Measurements from ENCODE around the gene TENM4. TPM values are rescaled to one million over a fixed set of nuclear protein-coding genes. Genes with fewer than 3 reads are reported as not detected.

The TENM4 gene
- polyA plus RNA-seq, 1 donor from 2014 or later, result 16.8 TPM

DNA sequence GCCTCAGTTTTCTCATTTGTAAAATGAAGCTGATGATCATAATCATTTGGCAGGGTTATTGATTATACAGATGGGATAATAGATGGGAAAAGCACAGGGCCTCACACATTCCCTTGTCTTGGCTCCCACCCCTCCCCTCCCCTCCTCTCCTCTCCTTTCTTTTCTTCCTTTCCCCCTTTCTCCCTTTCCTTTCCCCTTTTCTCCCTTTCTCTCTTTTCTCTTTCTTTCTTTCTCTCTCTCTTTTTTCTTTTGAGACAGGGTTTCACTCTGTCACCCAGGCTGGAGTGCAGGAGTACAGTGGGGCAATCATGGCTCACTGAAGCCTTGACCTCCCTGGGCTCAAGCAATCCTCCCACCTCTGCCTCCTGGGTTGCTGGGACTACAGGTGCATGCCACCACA lies 705.1 kb downstream of the TENM4 start:
- Histone ChIP-seq H3K4me3 (ENCODE audit: low read length) (no peak overlapping the region), H2AFZ (ENCODE audit: low read depth, low read length) (no peak overlapping the region), H3K79me2 (replicated peaks; ENCODE audit: insufficient read depth, low read length) (no peaks in the 10 kb centered on the region), H3K4me2 (ENCODE audit: low read length) (no peak overlapping the region), H3K27me3 (ENCODE audit: insufficient read depth, low read depth, low read length) (no peaks in the 10 kb centered on the region), H3K27ac (ENCODE audit: low read length) (no peak overlapping the region), H3K9ac (ENCODE audit: low read length) (no peak overlapping the region), H4K20me1 (ENCODE audit: insufficient read depth) (no peaks in the 10 kb centered on the region), H3K36me3 (ENCODE audit: insufficient read depth, low read length) (peaks cover 5% of the 10 kb centered on the region), H3K9me3 (ENCODE audit: low read length) (no peaks in the 10 kb centered on the region), H3F3A (ENCODE audit: insufficient read depth, low read length, poor library complexity, severe bottlenecking) (no peaks in the 10 kb centered on the region), H3K9me2 (ENCODE audit: insufficient read depth, low read length) (no peaks in the 10 kb centered on the region)
- TF ChIP-seq MXI1 (conservative IDR thresholded peaks at IDR 0.05; ENCODE audit: poor library complexity, severe bottlenecking) (no peak), SMC3 (conservative IDR thresholded peaks at IDR 0.05; ENCODE audit: poor library complexity) (no peak), EP300 (conservative IDR thresholded peaks at IDR 0.05; ENCODE audit: poor library complexity, severe bottlenecking) (no peak), RAD21 (conservative IDR thresholded peaks at IDR 0.05) (no peak), TAF1 (IDR thresholded peaks at IDR 0.05; ENCODE audit: low read depth) (no peak), EZH2 (IDR thresholded peaks at IDR 0.05; ENCODE audit: borderline replicate concordance, insufficient read depth, low read length, poor library complexity, severe bottlenecking) (no peak), POLR2AphosphoS5 (IDR thresholded peaks at IDR 0.05) (no peak)
- TF ChIP-seq, protein P1, sequence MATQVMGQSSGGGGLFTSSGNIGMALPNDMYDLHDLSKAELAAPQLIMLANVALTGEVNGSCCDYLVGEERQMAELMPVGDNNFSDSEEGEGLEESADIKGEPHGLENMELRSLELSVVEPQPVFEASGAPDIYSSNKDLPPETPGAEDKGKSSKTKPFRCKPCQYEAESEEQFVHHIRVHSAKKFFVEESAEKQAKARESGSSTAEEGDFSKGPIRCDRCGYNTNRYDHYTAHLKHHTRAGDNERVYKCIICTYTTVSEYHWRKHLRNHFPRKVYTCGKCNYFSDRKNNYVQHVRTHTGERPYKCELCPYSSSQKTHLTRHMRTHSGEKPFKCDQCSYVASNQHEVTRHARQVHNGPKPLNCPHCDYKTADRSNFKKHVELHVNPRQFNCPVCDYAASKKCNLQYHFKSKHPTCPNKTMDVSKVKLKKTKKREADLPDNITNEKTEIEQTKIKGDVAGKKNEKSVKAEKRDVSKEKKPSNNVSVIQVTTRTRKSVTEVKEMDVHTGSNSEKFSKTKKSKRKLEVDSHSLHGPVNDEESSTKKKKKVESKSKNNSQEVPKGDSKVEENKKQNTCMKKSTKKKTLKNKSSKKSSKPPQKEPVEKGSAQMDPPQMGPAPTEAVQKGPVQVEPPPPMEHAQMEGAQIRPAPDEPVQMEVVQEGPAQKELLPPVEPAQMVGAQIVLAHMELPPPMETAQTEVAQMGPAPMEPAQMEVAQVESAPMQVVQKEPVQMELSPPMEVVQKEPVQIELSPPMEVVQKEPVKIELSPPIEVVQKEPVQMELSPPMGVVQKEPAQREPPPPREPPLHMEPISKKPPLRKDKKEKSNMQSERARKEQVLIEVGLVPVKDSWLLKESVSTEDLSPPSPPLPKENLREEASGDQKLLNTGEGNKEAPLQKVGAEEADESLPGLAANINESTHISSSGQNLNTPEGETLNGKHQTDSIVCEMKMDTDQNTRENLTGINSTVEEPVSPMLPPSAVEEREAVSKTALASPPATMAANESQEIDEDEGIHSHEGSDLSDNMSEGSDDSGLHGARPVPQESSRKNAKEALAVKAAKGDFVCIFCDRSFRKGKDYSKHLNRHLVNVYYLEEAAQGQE (IDR thresholded peaks at IDR 0.05; ENCODE audit: borderline replicate concordance), result no peak
- TF ChIP-seq, protein P2, sequence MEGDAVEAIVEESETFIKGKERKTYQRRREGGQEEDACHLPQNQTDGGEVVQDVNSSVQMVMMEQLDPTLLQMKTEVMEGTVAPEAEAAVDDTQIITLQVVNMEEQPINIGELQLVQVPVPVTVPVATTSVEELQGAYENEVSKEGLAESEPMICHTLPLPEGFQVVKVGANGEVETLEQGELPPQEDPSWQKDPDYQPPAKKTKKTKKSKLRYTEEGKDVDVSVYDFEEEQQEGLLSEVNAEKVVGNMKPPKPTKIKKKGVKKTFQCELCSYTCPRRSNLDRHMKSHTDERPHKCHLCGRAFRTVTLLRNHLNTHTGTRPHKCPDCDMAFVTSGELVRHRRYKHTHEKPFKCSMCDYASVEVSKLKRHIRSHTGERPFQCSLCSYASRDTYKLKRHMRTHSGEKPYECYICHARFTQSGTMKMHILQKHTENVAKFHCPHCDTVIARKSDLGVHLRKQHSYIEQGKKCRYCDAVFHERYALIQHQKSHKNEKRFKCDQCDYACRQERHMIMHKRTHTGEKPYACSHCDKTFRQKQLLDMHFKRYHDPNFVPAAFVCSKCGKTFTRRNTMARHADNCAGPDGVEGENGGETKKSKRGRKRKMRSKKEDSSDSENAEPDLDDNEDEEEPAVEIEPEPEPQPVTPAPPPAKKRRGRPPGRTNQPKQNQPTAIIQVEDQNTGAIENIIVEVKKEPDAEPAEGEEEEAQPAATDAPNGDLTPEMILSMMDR (IDR thresholded peaks at IDR 0.05; ENCODE audit: poor library complexity, severe bottlenecking), result no peak

DNA sequence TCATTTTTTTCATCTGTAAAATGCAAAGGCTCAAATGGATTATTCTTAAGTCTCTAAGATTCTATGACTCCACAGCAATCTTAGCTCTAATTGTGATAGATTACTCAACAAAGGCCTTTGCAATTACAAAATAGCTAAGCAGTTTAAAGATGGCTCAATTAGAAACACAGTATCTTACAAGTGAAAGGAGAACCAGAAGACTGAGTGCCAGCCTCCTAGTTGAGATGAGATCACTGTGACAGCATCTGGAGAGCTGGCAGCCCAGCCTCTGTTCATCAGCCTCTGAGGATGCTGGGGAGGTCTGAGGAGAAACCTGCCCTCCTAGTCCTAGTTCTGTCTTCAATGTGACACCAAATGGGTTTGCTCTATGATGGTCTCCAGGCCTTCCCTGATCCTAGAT lies 707.8 kb downstream of the TENM4 start:
- Histone ChIP-seq H3K4me3 (ENCODE audit: low read length) (no peak overlapping the region), H3K9ac (ENCODE audit: low read length) (no peak overlapping the region), H3K27me3 (ENCODE audit: insufficient read depth, low read depth, low read length) (no peaks in the 10 kb centered on the region), H3K9me3 (ENCODE audit: low read length) (no peaks in the 10 kb centered on the region), H2AFZ (ENCODE audit: low read depth, low read length) (no peak overlapping the region), H4K20me1 (ENCODE audit: insufficient read depth) (no peaks in the 10 kb centered on the region), H3K9me2 (ENCODE audit: insufficient read depth, low read length) (no peaks in the 10 kb centered on the region), H3K4me2 (ENCODE audit: low read length) (no peak overlapping the region), H3K79me2 (replicated peaks; ENCODE audit: insufficient read depth, low read length) (no peaks in the 10 kb centered on the region), H3F3A (ENCODE audit: insufficient read depth, low read length, poor library complexity, severe bottlenecking) (no peaks in the 10 kb centered on the region), H3K36me3 (ENCODE audit: insufficient read depth, low read length) (peaks cover 5% of the 10 kb centered on the region), H3K27ac (ENCODE audit: low read length) (no peak overlapping the region)
- no peak for TF ChIP-seq EP300 (conservative IDR thresholded peaks at IDR 0.05; ENCODE audit: poor library complexity, severe bottlenecking)
- TF ChIP-seq SMC3 (conservative IDR thresholded peaks at IDR 0.05; ENCODE audit: poor library complexity), result no peak

DNA sequence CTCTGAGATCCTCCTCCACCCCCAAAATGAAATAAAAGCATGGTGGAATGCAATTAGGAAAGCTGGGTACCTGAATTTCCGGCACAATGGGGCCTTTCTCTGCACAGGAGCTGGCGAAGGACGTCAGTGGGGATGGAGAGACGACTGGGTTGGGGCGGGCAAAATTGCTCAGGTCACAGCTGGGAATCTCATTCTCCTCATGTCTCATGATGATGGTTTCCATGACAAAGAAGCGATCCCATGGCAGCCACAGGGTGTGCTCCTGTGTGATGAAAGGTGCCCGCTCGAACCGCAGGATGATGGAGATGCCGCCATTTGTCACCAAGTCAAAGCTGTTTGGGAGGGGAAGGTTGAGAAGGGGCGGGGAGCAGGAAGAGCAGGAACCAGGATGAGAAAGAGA lies 708.6 kb downstream of the TENM4 start:
- Histone ChIP-seq H3K4me3 (ENCODE audit: low read length) (no peak overlapping the region), H3K79me2 (replicated peaks; ENCODE audit: insufficient read depth, low read length) (no peaks in the 10 kb centered on the region), H4K20me1 (ENCODE audit: insufficient read depth) (no peaks in the 10 kb centered on the region), H3K9me2 (ENCODE audit: insufficient read depth, low read length) (no peaks in the 10 kb centered on the region), H3K4me2 (ENCODE audit: low read length) (no peak overlapping the region), H3K27ac (ENCODE audit: low read length) (no peak overlapping the region), H3K36me3 (ENCODE audit: insufficient read depth, low read length) (peaks cover 5% of the 10 kb centered on the region), H3K27me3 (ENCODE audit: insufficient read depth, low read depth, low read length) (no peaks in the 10 kb centered on the region), H3F3A (ENCODE audit: insufficient read depth, low read length, poor library complexity, severe bottlenecking) (no peaks in the 10 kb centered on the region), H2AFZ (ENCODE audit: low read depth, low read length) (no peak overlapping the region), H3K9me3 (ENCODE audit: low read length) (no peaks in the 10 kb centered on the region), H3K9ac (ENCODE audit: low read length) (no peak overlapping the region)
- TF ChIP-seq, protein P1 (IDR thresholded peaks at IDR 0.05; ENCODE audit: borderline replicate concordance), result no peak
- TF ChIP-seq EP300 (conservative IDR thresholded peaks at IDR 0.05; ENCODE audit: poor library complexity, severe bottlenecking) (no peak), POLR2AphosphoS5 (IDR thresholded peaks at IDR 0.05) (no peak), EZH2 (IDR thresholded peaks at IDR 0.05; ENCODE audit: borderline replicate concordance, insufficient read depth, low read length, poor library complexity, severe bottlenecking) (no peak), RAD21 (conservative IDR thresholded peaks at IDR 0.05) (no peak), SMC3 (conservative IDR thresholded peaks at IDR 0.05; ENCODE audit: poor library complexity) (no peak), MXI1 (conservative IDR thresholded peaks at IDR 0.05; ENCODE audit: poor library complexity, severe bottlenecking) (no peak), TAF1 (IDR thresholded peaks at IDR 0.05; ENCODE audit: low read depth) (no peak)
- TF ChIP-seq, protein P2 (IDR thresholded peaks at IDR 0.05; ENCODE audit: poor library complexity, severe bottlenecking), result no peak
